NCI-H345 treated with DMSO at 0.1 percent for 48 hours (cell line): ENCODE data around the gene SAMD8.
"Not testable (repeated sequence)": the region's sequence is repeated elsewhere in the genome, so short reads cannot be mapped to it uniquely, and the experiment has no call there.

ENCODE experiments used
- DNase-seq: peaks from one replicate; lab custom pipeline; 2025; ENCODE audit not compliant: unreplicated experiment; lab: John Stamatoyannopoulos, UW

SAMD8 gene

DNA sequence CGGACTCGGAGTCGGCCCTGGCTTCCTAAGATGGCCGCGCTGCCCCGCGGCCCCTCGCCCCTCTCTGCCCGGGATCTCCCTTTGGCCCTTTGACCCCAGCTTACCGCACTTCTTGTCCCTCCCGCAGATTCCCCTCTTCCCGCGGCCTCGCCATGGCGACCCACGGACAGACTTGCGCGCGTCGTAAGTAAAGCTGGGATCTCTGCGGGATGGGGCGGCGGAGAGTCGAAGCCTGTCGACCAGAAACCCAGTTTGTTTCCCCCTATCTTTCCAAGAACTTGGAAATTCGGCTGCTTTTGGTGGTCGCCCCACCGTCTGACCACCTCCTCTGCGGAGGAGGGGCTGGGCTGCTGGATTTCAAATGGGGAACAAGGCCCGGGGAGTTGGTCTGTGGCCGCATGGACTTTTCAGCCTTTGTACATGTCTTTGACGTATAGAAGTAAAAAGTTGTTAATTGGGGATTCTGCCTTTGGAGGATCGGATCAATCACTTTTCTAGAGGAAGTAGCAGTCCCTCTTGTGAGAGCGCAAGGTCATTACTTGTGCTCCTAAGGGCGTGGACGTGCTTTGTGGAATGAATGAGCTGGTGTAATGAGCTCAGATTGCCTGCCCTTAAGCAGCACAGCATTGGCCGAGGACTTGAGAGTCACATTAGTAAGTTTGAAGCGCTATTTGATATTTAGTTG, 99.7 kb downstream of the SAMD8 start:
- DNase-seq: no peak

DNA sequence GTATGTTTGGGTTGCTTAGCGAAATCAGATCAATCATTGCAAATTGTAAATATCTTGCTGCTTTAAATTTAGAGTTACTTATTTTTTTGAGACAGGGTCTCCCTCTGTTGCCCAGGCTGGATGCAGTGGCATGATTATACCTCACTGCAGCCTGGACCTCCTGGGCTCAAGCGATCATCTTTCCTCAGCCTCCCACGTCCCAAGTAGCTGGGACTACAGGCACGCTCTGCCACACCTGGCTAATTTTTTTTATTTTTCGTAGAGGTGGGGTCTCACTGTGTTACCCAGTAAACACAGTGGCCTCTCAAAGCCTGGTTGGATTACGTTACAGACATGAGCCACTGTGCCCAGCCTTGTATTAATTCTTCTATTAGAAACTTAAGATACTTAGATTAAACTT, 100.9 kb downstream of the SAMD8 start:
- no peak for DNase-seq

DNA sequence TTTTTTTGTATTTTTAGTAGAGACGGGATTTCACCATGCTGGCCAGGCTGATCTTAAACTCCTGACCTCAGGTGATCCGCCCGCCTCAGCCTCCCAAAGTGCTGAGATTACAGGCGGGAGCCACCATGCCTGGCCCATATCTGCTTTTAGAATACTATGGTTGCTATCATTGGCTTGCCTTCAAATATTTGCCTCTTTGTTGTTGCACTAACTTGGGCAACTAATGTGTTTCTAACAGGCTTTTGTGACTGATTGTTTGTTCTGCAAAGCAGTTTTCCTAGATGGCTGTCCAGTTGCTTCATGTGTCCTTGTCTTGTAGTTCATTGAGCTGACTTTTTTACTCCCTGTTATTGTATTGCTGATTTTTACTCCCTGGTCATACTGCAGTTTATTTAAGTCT, 108.8 kb downstream of the SAMD8 start:
- DNase-seq: no peak

DNA sequence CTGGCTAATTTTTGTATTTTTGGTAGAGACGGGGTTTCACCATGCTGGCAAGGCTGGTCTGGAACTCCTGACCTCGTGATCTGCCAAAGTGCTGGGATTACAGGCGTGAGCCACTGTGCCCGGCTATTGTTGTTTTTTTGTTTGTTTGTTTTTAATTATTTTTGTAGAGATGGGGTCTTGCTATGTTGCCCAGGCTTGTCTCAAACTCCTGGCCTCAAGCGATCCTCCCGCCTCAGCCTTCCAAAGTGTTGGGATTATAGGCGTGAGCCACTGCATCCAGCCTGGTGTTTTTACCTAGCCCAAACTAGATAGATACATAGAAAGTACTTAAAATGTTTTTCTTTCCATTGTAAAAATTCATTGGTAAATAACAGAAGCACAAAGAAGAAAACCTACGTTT, 110.0 kb downstream of the SAMD8 start:
- DNase-seq: not testable (repeated sequence)

DNA sequence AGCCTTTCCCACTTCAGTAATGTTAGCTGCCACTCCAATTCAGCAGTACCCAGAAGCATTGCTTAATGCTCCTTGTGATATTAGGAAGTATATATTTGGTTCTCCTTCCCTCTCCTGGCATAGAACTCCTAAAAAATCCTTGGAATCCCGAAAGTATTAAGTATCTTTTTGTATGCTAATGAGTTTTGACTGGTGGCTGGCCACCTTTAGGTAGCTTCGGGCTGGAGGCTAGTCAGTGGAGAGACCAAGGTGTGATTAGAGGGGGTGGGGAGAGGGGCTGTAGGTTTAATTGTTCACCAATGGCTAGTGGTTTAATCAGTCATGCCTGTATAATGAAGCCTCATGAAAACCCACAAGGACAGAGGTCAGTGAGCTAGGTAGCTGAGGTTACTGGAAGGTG, 112.1 kb downstream of the SAMD8 start:
- DNase-seq: no peak

DNA sequence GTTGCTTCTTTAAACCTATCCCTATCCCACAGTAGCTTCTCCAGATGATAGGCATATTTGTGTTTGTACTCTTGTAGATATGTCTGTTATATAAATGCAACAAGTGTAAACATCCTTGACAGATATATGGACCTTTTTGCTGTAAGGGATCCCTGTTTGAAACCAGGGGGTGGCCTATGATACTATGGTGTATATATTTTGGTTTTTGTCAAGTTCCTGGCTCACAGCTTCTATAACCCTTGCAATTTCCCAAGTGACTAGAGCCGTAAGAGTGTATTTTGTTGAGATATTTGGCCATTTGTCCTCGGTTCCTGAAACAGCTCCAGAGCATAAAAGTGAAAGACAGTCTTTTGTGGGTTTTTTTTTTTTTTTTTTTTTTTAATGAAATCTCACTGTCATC, 114.6 kb downstream of the SAMD8 start:
- DNase-seq: no peak

DNA sequence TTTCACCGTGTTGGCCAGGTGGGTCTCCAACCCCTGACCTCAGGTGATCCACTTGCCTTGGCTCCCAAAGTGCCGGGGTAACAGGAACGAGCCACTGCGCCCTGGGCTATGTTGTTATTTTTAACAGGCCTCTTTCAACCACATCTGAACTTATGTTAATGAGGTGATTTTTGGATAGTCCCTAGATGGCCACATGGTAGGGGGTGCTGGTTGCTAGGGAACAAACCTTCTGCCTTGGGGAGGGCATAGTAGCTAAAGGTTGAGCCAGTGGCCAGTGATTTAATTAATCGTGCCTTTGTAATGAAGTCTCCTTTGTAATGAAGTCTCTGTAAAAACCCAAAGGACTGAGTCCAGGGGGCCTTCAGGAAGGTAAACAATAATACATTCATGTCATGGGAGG, 115.2 kb downstream of the SAMD8 start:
- DNase-seq: no peak

DNA sequence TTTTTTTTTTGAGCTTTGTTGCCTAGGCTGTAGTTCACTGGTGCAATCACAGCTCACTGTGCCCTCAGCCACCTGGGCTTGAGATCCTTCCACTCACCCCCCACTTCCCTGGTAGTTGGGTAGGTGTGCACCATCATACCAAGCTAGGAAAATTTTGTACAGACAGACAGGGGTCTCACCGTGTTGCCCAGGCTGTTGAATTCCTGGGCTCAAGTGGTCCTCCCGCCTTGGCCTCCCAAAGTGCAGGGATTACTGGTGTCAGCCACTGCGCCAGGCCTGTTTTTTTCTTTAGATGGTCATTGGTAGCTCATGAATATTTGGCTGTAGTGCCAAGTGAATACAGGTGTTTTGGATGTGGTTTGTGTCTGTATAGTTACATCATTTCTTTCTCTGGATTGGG, 116.8 kb downstream of the SAMD8 start:
- no peak for DNase-seq

DNA sequence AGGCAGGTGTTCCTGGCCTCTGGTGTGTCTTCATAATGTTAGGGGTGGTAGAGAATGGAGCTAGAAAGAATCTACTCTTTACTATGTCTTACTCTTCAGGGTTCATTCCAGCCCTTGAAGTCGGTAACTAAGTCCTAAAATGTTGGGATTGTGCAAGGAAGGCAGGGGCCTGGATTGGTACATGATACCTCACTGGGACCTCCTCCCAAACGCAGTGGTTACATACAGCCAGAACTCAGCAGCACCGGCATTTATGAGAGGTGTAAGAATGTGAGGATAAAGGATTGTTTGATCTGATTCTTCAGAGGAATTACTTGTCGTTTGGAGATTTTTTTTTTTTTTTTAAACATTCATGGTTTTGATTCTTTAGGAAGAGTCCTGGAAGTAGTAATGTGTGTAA, 117.4 kb downstream of the SAMD8 start:
- no peak for DNase-seq

DNA sequence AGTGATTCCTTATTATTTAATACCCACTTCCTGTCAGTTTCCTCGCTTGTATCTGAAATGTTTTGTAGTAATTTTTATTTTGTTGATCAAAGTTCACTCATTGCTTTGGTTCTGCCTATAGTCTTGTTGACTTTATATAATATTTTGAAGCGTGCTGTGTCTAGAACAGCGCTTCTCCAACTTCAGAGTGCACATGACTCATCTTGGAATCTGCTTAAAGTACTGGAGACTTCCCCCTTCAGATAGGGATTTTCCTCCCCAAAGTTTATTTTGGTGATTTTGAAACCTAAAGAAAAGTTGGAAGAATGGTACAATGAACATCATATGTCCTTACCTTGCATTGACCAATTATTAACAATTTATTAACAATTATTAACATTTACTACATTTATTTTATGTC, 118.5 kb downstream of the SAMD8 start:
- no peak for DNase-seq

DNA sequence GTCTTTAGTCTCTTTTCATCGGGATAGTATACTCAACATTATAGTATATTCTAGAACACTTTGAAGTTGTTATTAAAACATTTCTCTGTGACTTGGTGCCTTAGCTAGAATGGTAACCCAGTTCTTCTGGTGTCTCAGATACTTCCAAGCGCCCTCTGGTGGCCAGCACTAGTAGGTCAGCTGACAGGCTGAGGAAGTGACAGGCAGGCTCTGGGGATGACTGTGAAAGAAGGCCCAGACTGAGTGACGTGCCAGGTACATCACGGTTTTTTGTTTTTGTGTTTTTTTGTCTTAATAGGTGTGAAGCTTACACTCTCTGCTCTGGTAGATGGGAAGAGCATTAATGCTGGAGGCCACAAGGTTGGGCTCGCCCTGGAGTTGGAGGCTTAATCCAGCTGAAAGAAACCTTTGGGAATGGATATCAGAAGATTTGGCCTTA, 119.2 kb downstream of the SAMD8 start:
- peak; percentile 41 for DNase-seq
